Measurements from ENCODE around the gene COX19.

The COX19 gene

GRCh38 chr7:974820-975681, at the start of gene COX19:
TSS of gene COX19 (minus strand) at chr7:975549. CDS start at chr7:975509, 40 bp downstream.
- peak; percentile 95 for DNase-seq

GRCh38 chr7:1024331-1024841, 49.0 kb upstream of the COX19 start:
- no peak for DNase-seq

GRCh38 chr7:1022801-1023465, 47.6 kb upstream of the COX19 start:
- DNase-seq = no peak

GRCh38 chr7:1022356-1022755, 47.0 kb upstream of the COX19 start:
- DNase-seq = no peak

GRCh38 chr7:1021931-1022330, 46.6 kb upstream of the COX19 start:
- no peak for DNase-seq

GRCh38 chr7:1021366-1021765, 46.0 kb upstream of the COX19 start:
- no peak for DNase-seq

- no peak for DNase-seq
Measured at GRCh38 chr7:1020849-1021251, 45.5 kb upstream of the COX19 start.

GRCh38 chr7:1019789-1020610, 44.7 kb upstream of the COX19 start:
- DNase-seq = no peak

- DNase-seq = no peak
Measured at GRCh38 chr7:1019255-1019785, 44.0 kb upstream of the COX19 start.

- no peak for DNase-seq
Measured at GRCh38 chr7:1018334-1018695, 43.0 kb upstream of the COX19 start.

GRCh38 chr7:1017586-1018333, 42.4 kb upstream of the COX19 start:
- no peak for DNase-seq

GRCh38 chr7:1016577-1017531, 41.5 kb upstream of the COX19 start:
- DNase-seq = no peak

GRCh38 chr7:1015196-1016121, 40.1 kb upstream of the COX19 start:
- no peak for DNase-seq

- no peak for DNase-seq
Measured at GRCh38 chr7:1014681-1015080, 39.3 kb upstream of the COX19 start.

GRCh38 chr7:1013581-1013980, 38.2 kb upstream of the COX19 start:
- no peak for DNase-seq

GRCh38 chr7:1012716-1013095, 37.4 kb upstream of the COX19 start:
- DNase-seq = no peak

- DNase-seq = no peak
Measured at GRCh38 chr7:1012004-1012715, 36.8 kb upstream of the COX19 start.

GRCh38 chr7:1011297-1012003, 36.1 kb upstream of the COX19 start:
- no peak for DNase-seq

GRCh38 chr7:1010226-1010625, 34.9 kb upstream of the COX19 start:
- DNase-seq = no peak

Measured in femur (tissue), 1 donor.